GM19238 (cell line): ENCODE results near the gene PPP1R7.

ENCODE experiments used
- DNase-seq: peaks from one replicate; pipeline ENCODE4 v3.0.0; 2011; ENCODE audit warnings: low spot score; ENCODE audit not compliant: insufficient read length

The PPP1R7 gene

DNA sequence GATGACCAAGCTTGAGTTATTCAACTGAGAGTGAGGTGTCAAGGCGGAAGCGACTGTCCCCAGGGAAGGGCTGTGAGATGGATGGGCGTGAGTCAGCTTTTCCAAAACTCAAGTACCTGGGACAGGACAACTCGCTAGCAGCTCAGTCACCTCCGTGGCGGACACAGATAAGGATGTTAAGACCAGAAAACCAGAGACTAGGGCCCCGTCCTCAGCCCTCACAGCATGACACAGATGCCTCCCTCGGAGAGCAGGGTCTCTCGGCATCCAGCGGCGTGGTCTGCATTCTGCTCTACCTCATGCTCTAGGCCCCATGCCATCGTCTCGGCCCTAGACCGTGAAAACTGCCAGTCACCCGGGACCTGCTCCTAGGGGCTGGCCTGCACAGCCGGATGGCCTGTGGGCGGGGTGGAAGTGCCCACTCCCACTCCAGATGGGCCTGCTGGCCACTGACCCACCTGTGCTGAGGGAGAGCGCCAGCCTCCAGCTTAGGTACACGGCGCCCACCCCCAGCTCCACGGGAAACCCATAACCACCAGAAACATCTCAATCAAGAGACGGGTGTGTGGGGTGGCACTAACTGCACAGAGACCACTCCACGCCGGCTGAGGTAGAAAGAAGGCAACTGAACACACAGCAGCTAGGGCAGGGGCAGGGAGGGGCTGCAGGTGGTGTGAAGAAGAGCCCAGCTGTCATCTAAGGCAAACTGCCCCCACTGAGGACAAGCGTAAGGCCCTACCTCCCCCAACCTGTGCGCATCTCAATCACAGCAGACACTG is 78.0 kb downstream of the PPP1R7 start:
- no peak for DNase-seq

DNA sequence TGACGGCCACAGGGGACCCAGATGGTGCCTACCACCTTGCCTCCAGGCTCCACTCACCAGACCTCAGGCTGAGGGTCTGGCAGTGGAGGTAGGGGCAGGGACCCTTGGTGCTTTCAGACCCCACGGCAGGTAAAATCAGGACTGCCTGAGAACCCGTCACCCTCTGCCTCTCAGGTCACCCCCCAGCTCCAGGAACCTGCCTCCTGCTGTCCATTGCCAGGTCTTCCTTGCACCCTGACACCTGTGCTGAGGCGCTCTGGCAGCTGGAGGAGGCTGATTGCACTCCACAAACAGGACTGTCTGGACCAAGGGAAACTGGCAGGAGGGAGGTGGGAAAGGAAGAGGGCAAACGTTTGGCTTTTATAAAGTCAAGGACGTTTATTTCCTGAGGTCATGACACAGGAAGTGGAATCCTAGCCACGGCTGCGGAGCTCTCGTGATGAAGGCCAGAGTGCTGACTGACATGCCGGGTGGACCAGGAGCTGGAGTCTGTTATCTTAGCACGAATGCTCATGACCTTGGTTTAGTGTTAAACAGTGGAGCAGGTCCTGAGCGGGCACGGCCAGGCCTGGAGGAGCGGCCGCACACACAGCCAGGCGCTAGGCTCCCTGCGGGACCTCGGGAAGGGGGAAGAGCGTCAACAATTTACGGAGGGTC is 78.7 kb downstream of the PPP1R7 start:
- DNase-seq = no peak

GRCh38 chr2:241229563-241230401 is 79.5 kb downstream of the PPP1R7 start:
- DNase-seq = no peak

DNA sequence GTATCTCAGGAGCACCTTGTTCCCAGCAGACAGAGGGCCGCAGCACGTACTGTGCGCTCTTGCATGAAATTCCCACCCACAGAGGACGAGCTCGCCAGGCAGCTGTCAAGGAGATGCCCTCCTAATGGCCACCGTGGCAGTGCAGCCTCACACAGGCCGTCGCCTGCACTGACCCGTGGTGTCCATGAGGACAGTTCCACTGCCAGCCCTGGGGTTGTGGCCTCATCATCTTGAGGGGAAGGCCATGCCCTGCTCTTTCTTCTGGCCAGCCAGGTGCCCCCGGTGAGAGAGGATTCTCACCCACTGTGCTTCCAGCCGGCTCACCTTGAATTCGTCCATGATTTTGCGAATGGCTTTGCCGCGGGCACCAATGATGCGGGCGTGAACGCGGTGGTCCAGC is 80.2 kb downstream of the PPP1R7 start:
- DNase-seq = no peak

DNA sequence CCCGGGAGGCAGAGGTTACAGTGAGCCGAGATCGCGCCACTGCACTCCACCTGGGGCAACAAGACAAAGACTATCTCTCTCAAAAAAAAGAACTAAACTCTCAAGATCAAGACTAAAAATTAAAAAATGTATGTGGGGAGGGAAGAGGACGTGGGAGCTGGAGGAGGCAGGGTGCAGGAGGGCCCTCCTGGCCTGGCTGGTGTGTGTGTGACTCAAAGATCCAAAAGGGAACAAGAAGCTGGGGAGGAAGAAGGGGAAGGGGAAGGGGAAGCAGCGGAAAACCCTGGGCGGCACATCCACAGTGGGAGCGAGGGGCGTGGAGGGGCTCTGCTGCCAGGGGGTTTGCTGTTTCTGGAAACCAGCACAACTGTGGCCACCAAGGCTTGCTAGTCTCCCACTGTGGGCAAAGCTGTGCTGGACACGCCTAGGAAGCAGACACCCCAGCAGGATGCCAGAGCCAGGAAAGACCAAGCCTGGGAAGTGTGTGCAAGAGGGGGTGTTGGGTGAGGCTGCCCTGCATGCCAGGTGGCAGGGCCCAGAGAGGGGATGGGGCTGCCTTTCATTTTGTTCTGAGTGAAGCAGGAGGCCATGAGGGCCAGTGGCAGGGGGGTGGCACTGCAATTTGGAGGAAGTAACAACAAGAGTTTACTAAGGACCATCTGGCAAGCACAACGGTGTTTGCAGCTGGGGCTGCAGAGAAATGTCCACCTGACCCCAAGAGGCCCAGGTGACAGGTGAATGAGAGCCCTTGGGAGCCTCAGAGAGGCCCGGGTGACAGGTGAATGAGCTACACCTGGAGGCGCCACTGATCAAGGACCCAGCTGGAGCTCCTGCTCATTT is 82.7 kb downstream of the PPP1R7 start:
- DNase-seq = no peak
